Retina (tissue), 1 donor: ENCODE measurements around the gene ANKRD44.

Experiments
- DNase-seq: peaks from one replicate; pipeline ENCODE4 v3.0.0-alpha.2; 2016

Gene ANKRD44

DNA sequence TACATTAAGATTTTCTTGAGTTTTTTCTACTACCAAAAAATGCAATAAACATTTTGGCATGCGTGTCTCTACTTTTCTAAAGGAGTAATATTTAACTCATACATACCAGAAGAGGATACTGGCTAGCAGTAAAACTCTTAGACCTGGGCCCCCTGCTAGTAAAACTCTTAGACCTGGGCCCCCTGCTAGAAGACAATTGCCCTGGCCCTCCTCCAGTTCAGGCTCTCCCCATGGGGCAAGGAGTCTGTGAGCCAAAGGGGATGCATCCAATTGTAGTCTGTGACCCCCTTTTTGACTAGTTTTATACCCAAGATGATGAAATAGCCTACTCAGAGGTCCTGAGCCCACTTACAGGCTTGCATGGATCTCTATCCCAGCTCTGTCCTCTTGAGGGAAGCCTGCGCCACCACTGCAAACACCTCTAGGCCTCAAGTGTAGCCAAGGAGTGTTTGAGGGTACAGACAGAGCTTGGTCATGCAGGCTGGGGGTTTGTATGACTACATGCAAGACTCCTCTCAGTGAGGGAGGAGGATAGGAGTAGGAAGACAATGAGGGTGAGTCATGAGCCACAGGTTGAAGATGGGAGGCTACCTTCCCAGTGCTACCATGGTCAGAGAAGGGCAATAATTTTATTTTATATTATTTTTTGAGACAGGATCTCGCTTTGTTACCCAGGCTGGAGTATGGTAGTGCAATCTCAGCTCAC, 338.9 kb downstream of the ANKRD44 start:
- DNase-seq, result no peak

DNA sequence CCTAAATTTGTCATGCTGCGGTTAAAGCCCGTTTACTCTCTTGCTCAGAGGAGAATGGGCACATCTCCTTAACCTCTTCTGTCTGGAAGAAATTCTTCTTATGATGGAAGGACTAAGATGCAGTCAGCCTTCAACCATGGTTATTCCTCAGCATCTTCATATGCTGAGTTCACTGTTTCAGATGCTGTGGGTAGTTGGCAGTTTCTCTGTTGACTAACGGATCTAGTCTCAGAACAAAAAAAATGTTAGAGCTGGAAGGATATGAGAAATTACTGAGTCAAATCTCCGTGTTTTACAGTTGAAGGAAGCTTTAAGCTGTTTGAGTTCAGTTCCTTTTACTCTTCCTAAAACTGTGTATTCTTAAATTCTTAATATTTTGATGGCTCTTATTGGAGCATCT, 340.5 kb downstream of the ANKRD44 start:
- DNase-seq, result no peak

DNA sequence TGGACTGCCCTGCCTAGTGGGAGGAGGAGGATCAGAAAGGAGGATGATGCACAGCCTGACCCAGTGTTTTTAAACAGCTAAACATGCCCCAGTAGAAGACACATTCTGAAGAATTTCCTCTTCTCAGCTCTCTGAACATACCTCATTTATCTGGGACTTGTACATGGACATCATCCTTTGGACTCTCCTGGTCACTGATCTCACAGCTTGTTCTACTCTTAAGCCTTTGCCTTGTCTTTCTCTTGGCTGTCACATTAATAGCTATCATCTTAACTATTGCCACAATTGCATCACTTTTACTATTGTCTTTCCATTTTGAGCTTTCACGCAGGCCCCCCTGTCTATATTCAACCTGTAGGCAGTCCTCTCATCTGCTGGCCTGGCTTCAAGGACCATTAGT, 342.1 kb downstream of the ANKRD44 start:
- DNase-seq, result no peak

DNA sequence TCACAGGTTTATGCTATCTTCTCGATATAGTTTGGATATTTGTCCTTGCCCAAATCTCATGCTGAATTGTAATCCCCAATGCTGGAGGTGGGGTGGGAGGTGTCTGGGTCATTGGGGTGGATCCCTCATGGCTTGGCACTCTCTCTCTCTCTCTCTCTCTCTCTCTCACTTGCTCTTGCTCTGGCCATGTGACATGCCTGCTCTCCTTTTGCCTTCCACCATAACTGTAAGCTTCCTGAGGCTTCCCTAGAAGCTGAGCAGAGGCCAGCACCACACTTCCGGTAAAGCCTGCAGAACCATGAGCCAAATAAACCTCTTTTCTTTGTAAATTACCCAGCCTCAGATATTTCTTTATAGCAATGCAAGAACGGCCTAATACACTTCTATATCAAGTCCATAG, 342.8 kb downstream of the ANKRD44 start:
- DNase-seq, result no peak

DNA sequence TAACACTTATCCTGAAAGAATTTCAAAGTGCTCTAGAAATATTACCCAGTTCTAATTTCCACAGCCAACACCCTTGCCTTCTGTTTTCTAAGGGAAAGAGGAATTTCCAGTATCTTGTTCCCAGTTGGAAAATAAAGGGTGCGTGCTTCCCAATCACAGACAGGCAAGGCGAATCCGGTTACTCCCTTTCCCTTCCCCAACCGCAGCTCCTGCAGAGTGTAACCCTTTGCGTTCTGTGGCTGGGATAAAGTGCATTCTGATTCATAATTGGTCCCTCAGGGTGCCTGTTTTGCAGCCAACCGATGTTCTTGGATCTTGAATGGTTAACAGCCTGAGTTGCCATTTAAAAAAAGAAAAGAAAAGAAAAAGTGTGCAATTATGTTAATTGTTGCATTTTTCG, 343.5 kb downstream of the ANKRD44 start:
- no peak for DNase-seq

GRCh38 chr2:196966061-196966460, 344.5 kb downstream of the ANKRD44 start:
- DNase-seq, result no peak

- no peak for DNase-seq
Observed at GRCh38 chr2:196965651-196966050, 344.9 kb downstream of the ANKRD44 start.

DNA sequence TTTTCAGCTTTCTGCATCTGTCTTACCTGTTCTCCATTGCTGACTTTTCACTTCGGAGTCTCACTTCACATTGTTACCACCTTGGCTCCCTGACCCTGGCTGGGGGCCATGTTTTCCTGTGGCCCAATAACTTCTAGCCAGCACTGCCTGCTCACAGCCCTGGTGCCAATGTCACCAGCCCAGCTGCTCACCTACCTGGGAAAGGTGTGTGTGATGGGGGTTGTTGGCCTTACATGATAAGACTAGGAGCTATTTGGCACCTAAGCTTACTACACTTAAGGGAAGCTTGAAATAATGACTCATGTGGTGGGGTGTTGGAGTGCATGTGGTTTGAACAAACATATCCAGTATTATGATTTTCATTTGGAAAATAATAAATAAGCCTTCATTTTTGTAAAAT, 346.6 kb downstream of the ANKRD44 start:
- no peak for DNase-seq

- no peak for DNase-seq
Observed at GRCh38 chr2:196963043-196963442, 347.5 kb downstream of the ANKRD44 start.

GRCh38 chr2:196962325-196962724, 348.3 kb downstream of the ANKRD44 start:
- no peak for DNase-seq

- no peak for DNase-seq
Observed at GRCh38 chr2:196961889-196962288, 348.7 kb downstream of the ANKRD44 start.

DNA sequence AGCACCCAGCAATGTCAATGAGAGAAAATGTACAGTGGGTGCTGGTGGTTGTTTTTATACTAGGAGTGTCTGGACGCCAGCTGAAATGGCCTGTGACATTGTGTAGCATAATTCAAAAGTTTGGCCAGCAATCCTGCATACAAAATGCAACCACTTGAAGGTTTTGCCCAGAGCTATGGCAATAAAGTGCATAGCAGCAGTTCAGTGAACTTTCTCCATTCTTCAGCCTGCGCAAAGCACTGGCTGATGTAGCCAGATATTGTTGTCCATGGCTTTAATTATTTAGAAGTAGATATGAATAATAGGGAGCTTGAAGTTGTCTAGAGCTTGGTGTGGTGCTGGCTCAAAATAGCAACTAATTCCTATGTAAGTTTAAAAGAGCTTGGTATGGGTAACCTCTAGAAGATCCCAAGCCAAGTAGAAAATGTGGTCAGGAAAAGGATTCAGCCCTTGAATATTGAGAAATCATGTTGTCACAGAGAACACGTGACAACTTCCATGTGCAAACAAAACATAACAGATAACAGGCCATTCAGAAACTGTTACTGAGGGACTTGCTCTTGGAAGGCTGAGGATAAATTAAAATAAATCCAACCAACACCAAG, 350.7 kb downstream of the ANKRD44 start:
- no peak for DNase-seq

DNA sequence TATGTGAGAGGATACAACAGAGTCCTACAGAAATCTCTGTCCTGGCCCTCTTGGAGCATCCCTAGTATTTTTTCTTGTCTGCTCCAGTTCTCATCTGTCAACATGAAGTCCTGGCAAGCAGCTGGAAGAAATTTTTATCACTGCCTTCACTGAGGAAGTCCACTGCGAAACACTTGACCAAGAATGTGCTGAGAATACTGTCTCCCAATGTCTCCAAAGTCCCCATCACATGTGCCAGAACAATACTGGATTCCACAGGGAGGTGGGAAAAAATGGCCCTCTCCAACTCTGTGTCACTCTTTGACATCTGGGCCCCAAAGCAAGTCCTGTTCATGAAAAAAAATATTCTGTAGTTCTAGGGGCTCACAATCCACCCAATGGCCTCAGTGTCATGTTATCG, 351.3 kb downstream of the ANKRD44 start:
- DNase-seq, result no peak

- DNase-seq, result peak; percentile 33
Observed at GRCh38 chr2:196957881-196958525, 352.6 kb downstream of the ANKRD44 start.

DNA sequence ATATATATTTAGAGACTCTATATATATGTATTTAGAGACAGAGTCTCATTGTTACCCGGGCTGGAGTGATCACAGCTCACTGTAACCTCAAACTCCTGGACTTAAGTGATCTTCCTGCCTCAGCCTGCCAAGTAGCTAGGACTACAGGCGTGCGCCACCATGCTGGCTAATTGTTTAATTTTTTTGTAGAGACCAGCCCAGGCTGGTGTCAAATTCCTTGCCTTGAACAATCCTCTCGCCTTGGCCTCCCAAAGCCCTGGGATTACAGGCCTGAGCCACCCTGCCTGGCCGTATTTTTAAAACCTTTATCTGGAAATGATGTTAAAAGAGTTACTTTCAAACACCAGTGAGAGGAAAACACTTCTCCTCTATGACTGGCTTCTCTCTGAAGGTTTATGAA, 353.1 kb downstream of the ANKRD44 start:
- no peak for DNase-seq

DNA sequence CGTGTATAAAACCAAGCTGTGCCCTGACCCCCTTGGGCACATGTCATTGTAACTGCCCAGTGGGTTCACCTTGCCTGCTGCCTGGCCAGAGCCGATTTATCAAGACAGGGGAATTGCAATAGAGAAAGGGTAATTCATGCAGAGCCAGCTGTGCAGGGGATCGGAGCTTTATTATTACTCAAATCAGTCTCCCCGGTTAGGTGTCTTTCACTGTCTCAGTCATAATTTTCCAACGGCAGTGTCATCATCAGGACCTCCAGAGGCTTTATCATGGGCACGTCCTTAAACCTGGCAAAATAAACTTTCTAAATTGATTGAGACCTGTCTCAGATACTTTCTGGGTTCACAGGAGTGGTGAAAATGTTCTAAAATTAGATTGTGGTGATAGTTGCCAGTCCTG, 354.5 kb downstream of the ANKRD44 start:
- DNase-seq, result no peak

GRCh38 chr2:196955036-196955435, 355.5 kb downstream of the ANKRD44 start:
- DNase-seq, result no peak

DNA sequence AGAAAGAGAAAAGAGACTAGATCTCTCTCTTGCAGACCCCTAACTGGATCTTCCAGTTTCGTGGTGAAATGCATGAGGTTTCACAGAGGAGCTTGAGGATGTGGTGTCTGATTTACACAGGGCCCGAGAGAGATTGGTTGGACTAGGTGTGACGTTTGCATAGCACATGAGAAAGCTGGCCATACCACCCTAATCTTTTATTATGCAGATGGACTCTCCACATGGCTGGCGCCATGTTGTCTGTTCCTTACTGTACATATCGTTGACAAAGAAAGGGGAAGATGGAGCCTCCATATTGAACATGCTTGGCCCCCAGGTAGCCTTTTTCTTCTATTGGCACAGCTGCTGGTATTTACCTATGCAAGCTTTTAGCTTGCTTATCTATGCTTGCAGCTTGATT, 356.6 kb downstream of the ANKRD44 start:
- DNase-seq, result no peak

DNA sequence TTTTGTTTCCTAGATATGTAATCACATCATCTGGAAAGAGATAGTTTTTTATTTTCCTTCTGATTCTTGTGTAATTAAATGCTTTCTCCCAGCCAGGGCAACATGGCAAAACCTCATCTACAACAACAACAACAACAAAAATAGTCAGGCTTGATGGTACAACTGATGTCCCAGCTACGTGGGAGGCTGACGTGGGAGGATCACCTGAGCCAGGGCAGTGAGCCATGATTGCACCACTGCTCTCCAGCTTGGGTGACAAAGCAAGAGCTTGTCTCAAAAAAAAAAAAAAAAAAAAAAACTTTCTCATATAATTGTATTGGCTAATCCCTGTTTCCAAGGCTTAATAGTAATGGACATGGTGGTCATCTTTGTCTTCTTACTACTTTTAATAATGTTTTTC, 357.6 kb downstream of the ANKRD44 start:
- no peak for DNase-seq

GRCh38 chr2:196951973-196952372, 358.6 kb downstream of the ANKRD44 start:
- no peak for DNase-seq

GRCh38 chr2:196949116-196949515, 361.5 kb downstream of the ANKRD44 start:
- DNase-seq, result no peak

DNA sequence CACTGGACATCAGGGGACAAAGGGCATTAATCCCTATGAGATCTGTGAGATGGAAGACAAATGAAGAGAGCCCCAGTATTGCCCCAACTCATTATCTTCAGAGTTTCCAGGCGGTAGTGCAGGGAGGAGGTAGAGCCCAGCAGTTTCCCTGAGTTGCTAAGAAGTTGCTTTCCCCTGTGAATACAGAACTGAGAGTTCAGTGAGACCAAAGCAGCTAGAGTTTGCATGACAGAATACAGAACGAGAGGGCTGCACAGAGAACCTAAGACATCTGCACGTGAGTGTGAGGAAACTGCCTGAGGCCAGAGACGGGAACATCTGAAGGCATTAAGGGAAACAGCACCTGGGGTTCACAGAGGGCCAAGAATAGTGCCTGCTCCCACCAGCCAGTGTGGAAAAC, 366.0 kb downstream of the ANKRD44 start:
- DNase-seq, result no peak

DNA sequence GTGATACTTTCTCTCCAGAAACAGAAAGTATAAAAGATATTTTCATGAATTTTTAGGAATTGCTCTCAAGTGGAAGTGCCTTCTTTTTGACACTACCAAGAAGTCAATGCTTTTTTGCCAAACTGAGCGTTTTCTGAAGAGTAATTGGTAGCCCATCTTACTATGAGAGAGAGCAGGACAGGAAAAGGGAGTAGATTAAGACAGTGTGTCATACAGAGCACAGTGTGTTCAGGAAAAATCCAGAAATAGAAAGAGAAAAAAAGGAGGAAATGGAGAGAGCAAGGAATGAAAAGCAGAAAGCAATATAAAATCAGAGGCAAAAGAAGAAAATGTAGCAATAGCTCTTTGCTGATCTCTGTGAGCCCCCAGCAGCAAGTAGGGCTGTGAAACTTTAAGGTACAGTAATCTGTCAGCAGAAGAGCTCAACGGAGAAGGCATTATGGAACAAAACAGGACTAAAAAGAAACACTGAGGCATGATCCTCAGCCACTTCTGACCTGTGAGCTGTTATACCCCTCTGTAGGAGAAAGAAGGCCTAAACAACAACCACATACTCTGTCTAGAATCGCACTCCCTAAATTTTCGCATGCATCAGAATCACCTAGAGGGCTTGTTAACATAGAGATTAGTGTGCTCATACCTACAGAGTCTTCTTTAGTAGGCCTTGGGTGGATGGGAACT, 369.0 kb downstream of the ANKRD44 start:
- DNase-seq, result no peak

GRCh38 chr2:196939371-196939770, 371.2 kb downstream of the ANKRD44 start:
- DNase-seq, result no peak
